Measurements from ENCODE around the gene RMP24.
"Not testable (repeated sequence)": the region's sequence is repeated elsewhere in the genome, so short reads cannot be mapped to it uniquely, and the experiment has no call there.

Gene RMP24

GRCh38 chr18:35972197-35973000 lies at the start of gene RMP24:
Gene RMP24 (plus strand): TSS chr18:35972679.
- DNase-seq, result peak; percentile 87

- DNase-seq, result no peak
Measured at GRCh38 chr18:35923939-35924684, 48.4 kb upstream of the RMP24 start.

- no peak for DNase-seq
Measured at GRCh38 chr18:35926884-35927283, 45.6 kb upstream of the RMP24 start.

GRCh38 chr18:35927430-35927829 lies 45.0 kb upstream of the RMP24 start:
- DNase-seq, result no peak

- no peak for DNase-seq
Measured at GRCh38 chr18:35933982-35934381, 38.5 kb upstream of the RMP24 start.

- DNase-seq, result no peak
Measured at GRCh38 chr18:35934891-35935290, 37.6 kb upstream of the RMP24 start.

GRCh38 chr18:35935805-35936204 lies 36.7 kb upstream of the RMP24 start:
- DNase-seq, result no peak

- no peak for DNase-seq
Measured at GRCh38 chr18:35936951-35937350, 35.5 kb upstream of the RMP24 start.

GRCh38 chr18:35938158-35938557 lies 34.3 kb upstream of the RMP24 start:
- no peak for DNase-seq

- peak; percentile 4 for DNase-seq
Measured at GRCh38 chr18:35938562-35938961, 33.9 kb upstream of the RMP24 start.

- no peak for DNase-seq
Measured at GRCh38 chr18:35939138-35939537, 33.3 kb upstream of the RMP24 start.

- no peak for DNase-seq
Measured at GRCh38 chr18:35941299-35941698, 31.2 kb upstream of the RMP24 start.

- DNase-seq, result no peak
Measured at GRCh38 chr18:35942133-35942532, 30.3 kb upstream of the RMP24 start.

GRCh38 chr18:35942661-35943060 lies 29.8 kb upstream of the RMP24 start:
- DNase-seq, result no peak

GRCh38 chr18:35948080-35948479 lies 24.4 kb upstream of the RMP24 start:
- DNase-seq, result no peak

- DNase-seq, result no peak
Measured at GRCh38 chr18:35949090-35949489, 23.4 kb upstream of the RMP24 start.

GRCh38 chr18:35949903-35950627 lies 22.4 kb upstream of the RMP24 start:
- peak; percentile 46 for DNase-seq

- no peak for DNase-seq
Measured at GRCh38 chr18:35950628-35950982, 21.9 kb upstream of the RMP24 start.

GRCh38 chr18:35953688-35954087 lies 18.8 kb upstream of the RMP24 start:
- no peak for DNase-seq

- no peak for DNase-seq
Measured at GRCh38 chr18:35956226-35956625, 16.3 kb upstream of the RMP24 start.

GRCh38 chr18:35962320-35962719 lies 10.2 kb upstream of the RMP24 start:
- DNase-seq, result no peak

- DNase-seq, result no peak
Measured at GRCh38 chr18:35964319-35964718, 8.2 kb upstream of the RMP24 start.

GRCh38 chr18:35967866-35968265 lies 4.6 kb upstream of the RMP24 start:
- DNase-seq, result not testable (repeated sequence)
